KG1 (cell line): ENCODE measurements around the gene DDAH1.

ENCODE experiments used
- DNase-seq: peaks from one replicate; lab custom pipeline; 2025; lab: John Stamatoyannopoulos, UW

DDAH1 gene

GRCh38 chr1:85274969-85275453 is 189.9 kb downstream of the DDAH1 start:
- no peak for DNase-seq

- DNase-seq = no peak
Measured at GRCh38 chr1:85273397-85273796, 191.6 kb downstream of the DDAH1 start.

- DNase-seq = no peak
Measured at GRCh38 chr1:85268801-85269585, 196.0 kb downstream of the DDAH1 start.
